Astrocyte (in vitro differentiated cells and primary cell): ENCODE results near the gene CCL8. TPM values are rescaled to one million over a fixed set of nuclear protein-coding genes. Genes with fewer than 3 reads are reported as not detected.

ENCODE experiments used
- DNase-seq: peaks from one replicate; pipeline ENCODE4 v3.0.0-alpha.2; 2010; ENCODE audit warnings: low read depth
- FAIRE-seq: peaks from 2 replicates; lab custom pipeline; 2011; peaks lifted over from hg19 to GRCh38; lab: Jason Lieb, UNC
- H2AFZ ChIP-seq: 2 replicates; pipeline ENCODE4 v1.6.0; 2012; ENCODE audit warnings: low read depth, low read length, inconsistent platforms
- H3K27ac ChIP-seq: 2 replicates; pipeline ENCODE4 v1.5.1; 2011; ENCODE audit warnings: low read depth, low read length, inconsistent platforms
- H3K27me3 ChIP-seq: 2 replicates; pipeline ENCODE4 v1.6.0; 2011; ENCODE audit warnings: low read length, inconsistent platforms; ENCODE audit not compliant: insufficient read depth
- H3K36me3 ChIP-seq: 2 replicates; pipeline ENCODE4 v1.5.1; 2011; ENCODE audit warnings: low read length, inconsistent platforms; ENCODE audit not compliant: insufficient read depth
- H3K4me1 ChIP-seq: 2 replicates; pipeline ENCODE4 v1.5.1; 2011; ENCODE audit warnings: low read length, inconsistent platforms; ENCODE audit not compliant: insufficient read depth
- H3K4me2 ChIP-seq: 2 replicates; pipeline ENCODE4 v1.6.0; 2012; ENCODE audit warnings: low read length, inconsistent platforms
- H3K4me3 ChIP-seq: 2 replicates; pipeline ENCODE4 v1.5.1; 2011; ENCODE audit warnings: low read depth, mild to moderate bottlenecking, low read length, inconsistent platforms; ENCODE audit not compliant: insufficient read depth
- H3K79me2 ChIP-seq: 2 replicates; pipeline ENCODE4 v1.6.0; 2012; ENCODE audit warnings: mild to moderate bottlenecking, low read length, inconsistent platforms; ENCODE audit not compliant: insufficient read depth
- H3K9ac ChIP-seq: 2 replicates; pipeline ENCODE4 v1.6.0; 2012; ENCODE audit warnings: mild to moderate bottlenecking, low read length, inconsistent platforms
- H3K9me3 ChIP-seq: 2 replicates; pipeline ENCODE4 v1.5.1; 2012; ENCODE audit warnings: low read depth, mild to moderate bottlenecking, low read length, inconsistent platforms; ENCODE audit not compliant: insufficient read depth
- H4K20me1 ChIP-seq: 2 replicates; pipeline ENCODE4 v1.6.0; 2012; ENCODE audit warnings: low read length, inconsistent platforms; ENCODE audit not compliant: insufficient read depth
- H3K27ac Mint-ChIP-seq: one replicate; pipeline ENCODE4 v1.8.0; 2021; ENCODE audit warnings: mild to moderate bottlenecking, mixed read lengths; ENCODE audit not compliant: unreplicated experiment
- H3K27me3 Mint-ChIP-seq: one replicate; pipeline ENCODE4 v1.8.0; 2021; ENCODE audit warnings: low read depth, mixed read lengths; ENCODE audit not compliant: unreplicated experiment
- H3K36me3 Mint-ChIP-seq: one replicate; pipeline ENCODE4 v1.8.0; 2021; ENCODE audit warnings: low read depth, mixed read lengths; ENCODE audit not compliant: unreplicated experiment
- H3K4me1 Mint-ChIP-seq: one replicate; pipeline ENCODE4 v1.8.0; 2021; ENCODE audit warnings: low read depth, mixed read lengths; ENCODE audit not compliant: unreplicated experiment
- H3K4me3 Mint-ChIP-seq: one replicate; pipeline ENCODE4 v1.8.0; 2021; ENCODE audit warnings: mild to moderate bottlenecking, moderate library complexity, mixed read lengths; ENCODE audit not compliant: unreplicated experiment
- H3K9me3 Mint-ChIP-seq: one replicate; pipeline ENCODE4 v1.8.0; 2021; ENCODE audit warnings: mild to moderate bottlenecking, mixed read lengths; ENCODE audit not compliant: unreplicated experiment
- CTCF ChIP-seq: IDR thresholded peaks from 2 replicates; pipeline ENCODE4 v1.5.1; 2011; ENCODE audit warnings: low read depth, mild to moderate bottlenecking, inconsistent platforms, low read length, moderate library complexity; ENCODE audit not compliant: insufficient read depth
- EZH2 ChIP-seq: IDR thresholded peaks from 2 replicates; pipeline ENCODE4 v1.6.1; 2012; ENCODE audit warnings: mild to moderate bottlenecking, low read length, inconsistent platforms; ENCODE audit not compliant: insufficient read depth
- total RNA-seq: library from RNA; stranded (reverse); gene quantifications from 2 replicates; pipeline ENCODE4 v1.2.1, GENCODE V29; 2021

CCL8 gene
- total RNA-seq, 1 donor from 2014 or later, result not detected

GRCh38 chr17:34368946-34369500, 49.8 kb downstream of the CCL8 start:
- Histone ChIP-seq H4K20me1 (no peaks in the 10 kb centered on the region), H3K27ac (no peak overlapping the region), H3K27me3 (no peaks in the 10 kb centered on the region), H3K4me2 (no peak overlapping the region), H3K9ac (no peak overlapping the region), H3K9me3 (no peaks in the 10 kb centered on the region), H3K4me1 (no peaks in the 10 kb centered on the region), H3K36me3 (no peaks in the 10 kb centered on the region), H2AFZ (no peak overlapping the region), H3K79me2 (no peaks in the 10 kb centered on the region), H3K4me3 (no peak overlapping the region)
- H3K4me3 Mint-ChIP-seq, result no peak overlapping the region
- H3K9me3 Mint-ChIP-seq, result no peaks in the 10 kb centered on the region
- H3K27ac Mint-ChIP-seq, result no peak overlapping the region
- H3K36me3 Mint-ChIP-seq, result no peaks in the 10 kb centered on the region
- TF ChIP-seq EZH2 (no peak), CTCF (no peak)
- peaks cover 23% of the 10 kb centered on the region for H3K27me3 Mint-ChIP-seq
- no peak for FAIRE-seq
- DNase-seq, result no peak
- peaks cover 18% of the 10 kb centered on the region for H3K4me1 Mint-ChIP-seq

- no peak overlapping the region for H2AFZ ChIP-seq
- no peaks in the 10 kb centered on the region for H3K27me3 ChIP-seq
- no peak overlapping the region for H3K4me3 Mint-ChIP-seq
- H3K4me3 ChIP-seq, result no peak overlapping the region
- H3K4me1 Mint-ChIP-seq, result peaks cover 18% of the 10 kb centered on the region
- no peak overlapping the region for H3K9ac ChIP-seq
- DNase-seq (no peak), FAIRE-seq (no peak)
- H3K27ac Mint-ChIP-seq, result no peak overlapping the region
- H3K27ac ChIP-seq, result no peak overlapping the region
- TF ChIP-seq EZH2 (no peak), CTCF (no peak)
- H3K79me2 ChIP-seq, result no peaks in the 10 kb centered on the region
- H3K36me3 Mint-ChIP-seq, result no peaks in the 10 kb centered on the region
- no peaks in the 10 kb centered on the region for H3K4me1 ChIP-seq
- no peaks in the 10 kb centered on the region for H3K36me3 ChIP-seq
- H4K20me1 ChIP-seq, result no peaks in the 10 kb centered on the region
- no peak overlapping the region for H3K4me2 ChIP-seq
- H3K9me3 Mint-ChIP-seq, result no peaks in the 10 kb centered on the region
- H3K27me3 Mint-ChIP-seq, result peaks cover 19% of the 10 kb centered on the region
- no peaks in the 10 kb centered on the region for H3K9me3 ChIP-seq
These were observed 50.3 kb downstream of the CCL8 start for GRCh38 chr17:34369571-34369970.

DNA sequence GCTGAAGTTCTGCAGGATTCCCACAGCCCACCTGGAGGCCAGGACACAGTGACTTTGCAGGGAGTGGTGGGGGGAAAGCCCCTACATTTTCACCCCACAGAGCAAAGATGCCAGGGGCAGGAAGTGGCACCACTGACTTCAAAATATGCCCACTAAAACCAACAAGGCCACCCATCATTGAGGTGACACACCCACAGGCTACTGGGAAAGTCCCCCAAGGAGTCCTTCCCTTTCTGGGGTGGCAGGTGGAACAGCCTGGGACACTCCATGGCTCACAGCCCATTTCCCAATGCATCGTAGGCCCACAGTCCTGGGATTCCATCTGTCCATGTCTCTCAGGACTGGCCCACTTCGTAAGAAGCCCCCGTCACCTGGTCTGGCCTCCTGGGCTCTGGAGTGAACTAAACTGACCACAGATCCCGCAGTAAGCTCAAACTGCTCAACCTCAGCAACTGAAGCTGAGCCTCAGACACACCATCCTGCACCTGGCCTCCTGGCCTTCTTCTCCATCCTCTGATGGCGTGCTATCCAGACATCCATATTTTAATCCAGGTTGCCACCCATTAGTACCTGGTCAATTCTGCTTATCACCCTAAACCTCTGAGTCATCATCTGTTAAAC, 51.3 kb downstream of the CCL8 start:
- Mint-ChIP-seq H3K9me3 (no peaks in the 10 kb centered on the region), H3K27me3 (peaks cover 18% of the 10 kb centered on the region), H3K36me3 (no peaks in the 10 kb centered on the region), H3K4me1 (peaks cover 18% of the 10 kb centered on the region), H3K27ac (no peak overlapping the region), H3K4me3 (no peak overlapping the region)
- Histone ChIP-seq H2AFZ (no peak overlapping the region), H3K4me2 (no peak overlapping the region), H3K27me3 (peaks cover 3% of the 10 kb centered on the region), H3K36me3 (no peaks in the 10 kb centered on the region), H3K9me3 (no peaks in the 10 kb centered on the region), H3K27ac (no peak overlapping the region), H3K9ac (no peak overlapping the region), H4K20me1 (no peaks in the 10 kb centered on the region), H3K79me2 (no peaks in the 10 kb centered on the region), H3K4me3 (no peak overlapping the region), H3K4me1 (no peaks in the 10 kb centered on the region)
- no peak for TF ChIP-seq EZH2
- no peak for TF ChIP-seq CTCF
- no peak for FAIRE-seq
- DNase-seq, result no peak
